ENCODE data around the gene CPD. TPM values are rescaled to one million over a fixed set of nuclear protein-coding genes. Genes with fewer than 3 reads are reported as not detected.

CPD gene
- total RNA-seq, 3 donors from 2014 or later (not counting 1 experiment from before 2014, with no cell fraction given) = 67.3 to 94.5 (median 85.9) TPM

DNA sequence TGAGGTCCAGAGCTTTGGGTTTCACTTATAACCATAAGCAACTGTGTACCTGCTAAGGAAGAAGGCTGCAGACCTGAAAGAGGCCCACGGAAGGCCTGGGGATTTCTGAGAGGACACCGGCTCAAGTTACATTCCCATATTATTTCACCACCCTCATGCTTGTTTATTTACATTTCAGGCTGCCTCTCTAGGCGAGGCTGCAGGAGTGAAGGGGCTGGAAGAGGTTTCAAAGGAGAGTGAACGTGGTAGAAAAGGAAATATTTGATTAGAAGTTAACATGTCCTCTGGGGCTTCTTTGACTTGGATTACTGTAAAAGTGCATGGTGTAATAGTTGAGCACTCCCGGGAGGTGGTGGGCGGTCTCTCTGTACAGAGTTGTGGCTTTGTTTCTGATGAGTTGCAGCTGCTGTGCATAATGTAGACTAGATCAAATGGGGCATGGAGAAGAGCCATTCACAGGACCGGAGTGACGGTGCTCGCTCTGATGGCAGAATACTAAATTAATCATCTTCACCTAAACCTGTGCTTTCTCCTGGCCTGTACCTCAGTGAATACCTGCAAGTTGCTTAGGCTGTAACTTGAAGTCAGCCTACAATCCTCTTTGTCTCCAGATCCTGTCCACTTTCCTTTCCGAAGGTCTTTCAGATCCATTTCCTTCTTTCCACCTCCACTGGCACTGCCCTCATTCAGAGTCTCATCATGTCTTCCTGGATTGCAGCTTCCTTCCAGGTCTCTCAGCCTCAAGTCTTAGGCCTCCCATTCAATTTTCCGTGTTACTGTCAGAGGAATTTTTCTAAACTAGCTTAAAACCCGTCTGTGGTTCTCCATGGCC is 1.9 kb upstream of the CPD start:
- intact Hi-C loops (cut with micrococcal nuclease) = loop anchor here (5.0 kb wide), 2 partner anchors 40 to 85 kb away; partner anchors contain the start of gene BLMH
- Histone ChIP-seq H3K9me3 (ENCODE audit: control insufficient read depth, insufficient read depth, low read length) (no peaks in the 10 kb centered on the region), H3K4me3 (ENCODE audit: low read length) (no peak overlapping the region), H3K36me3 (ENCODE audit: control insufficient read depth, insufficient read depth, low read length) (no peaks in the 10 kb centered on the region), H3K27ac (ENCODE audit: low read length) (no peak overlapping the region), H3K4me1 (ENCODE audit: control insufficient read depth, insufficient read depth, low read length) (peaks cover 21% of the 10 kb centered on the region), H3K27me3 (ENCODE audit: control insufficient read depth, insufficient read depth, low read length) (no peaks in the 10 kb centered on the region)
- ATAC-seq (no peak), DNase-seq (peak in 1 of 2 donors; percentile 23)
- peaks cover 0 to 6% of the 10 kb centered on the region in 2 donors for H3K27me3 Mint-ChIP-seq (ENCODE audit: low read depth in 2 of 2)
- no peaks in the 10 kb centered on the region for H3K36me3 Mint-ChIP-seq
- H3K27ac Mint-ChIP-seq = no peak overlapping the region
- no peak overlapping the region for H3K4me3 Mint-ChIP-seq
- WGBS (ENCODE audit: insufficient coverage) = 92% methylated on average over 12 of the region's 12 CpGs
- peaks cover 42 to 51% of the 10 kb centered on the region in 2 donors for H3K4me1 Mint-ChIP-seq
- H3K9me3 Mint-ChIP-seq = no peaks in the 10 kb centered on the region
- TF ChIP-seq, protein P1, sequence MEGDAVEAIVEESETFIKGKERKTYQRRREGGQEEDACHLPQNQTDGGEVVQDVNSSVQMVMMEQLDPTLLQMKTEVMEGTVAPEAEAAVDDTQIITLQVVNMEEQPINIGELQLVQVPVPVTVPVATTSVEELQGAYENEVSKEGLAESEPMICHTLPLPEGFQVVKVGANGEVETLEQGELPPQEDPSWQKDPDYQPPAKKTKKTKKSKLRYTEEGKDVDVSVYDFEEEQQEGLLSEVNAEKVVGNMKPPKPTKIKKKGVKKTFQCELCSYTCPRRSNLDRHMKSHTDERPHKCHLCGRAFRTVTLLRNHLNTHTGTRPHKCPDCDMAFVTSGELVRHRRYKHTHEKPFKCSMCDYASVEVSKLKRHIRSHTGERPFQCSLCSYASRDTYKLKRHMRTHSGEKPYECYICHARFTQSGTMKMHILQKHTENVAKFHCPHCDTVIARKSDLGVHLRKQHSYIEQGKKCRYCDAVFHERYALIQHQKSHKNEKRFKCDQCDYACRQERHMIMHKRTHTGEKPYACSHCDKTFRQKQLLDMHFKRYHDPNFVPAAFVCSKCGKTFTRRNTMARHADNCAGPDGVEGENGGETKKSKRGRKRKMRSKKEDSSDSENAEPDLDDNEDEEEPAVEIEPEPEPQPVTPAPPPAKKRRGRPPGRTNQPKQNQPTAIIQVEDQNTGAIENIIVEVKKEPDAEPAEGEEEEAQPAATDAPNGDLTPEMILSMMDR (IDR thresholded peaks at IDR 0.05) = no peak

- H3K4me1 Mint-ChIP-seq = peaks cover 48 to 55% of the 10 kb centered on the region in 2 donors
- Histone ChIP-seq H3K9me3 (ENCODE audit: control insufficient read depth, insufficient read depth, low read length) (no peaks in the 10 kb centered on the region), H3K27ac (ENCODE audit: low read length) (peak overlapping the region; percentile 81), H3K36me3 (ENCODE audit: control insufficient read depth, insufficient read depth, low read length) (no peaks in the 10 kb centered on the region), H3K4me3 (ENCODE audit: low read length) (peak overlapping the region; percentile 83), H3K4me1 (ENCODE audit: control insufficient read depth, insufficient read depth, low read length) (peaks cover 21% of the 10 kb centered on the region), H3K27me3 (ENCODE audit: control insufficient read depth, insufficient read depth, low read length) (no peaks in the 10 kb centered on the region)
- TF ChIP-seq, protein P1 (IDR thresholded peaks at IDR 0.05) = no peak
- H3K27ac Mint-ChIP-seq = peak overlapping the region; percentile 83 to 93
- no peak for ATAC-seq
- H3K27me3 Mint-ChIP-seq (ENCODE audit: low read depth in 2 of 2) = peaks cover 0 to 6% of the 10 kb centered on the region in 2 donors
- H3K9me3 Mint-ChIP-seq = no peaks in the 10 kb centered on the region
- no peaks in the 10 kb centered on the region for H3K36me3 Mint-ChIP-seq
- DNase-seq = no peak
- H3K4me3 Mint-ChIP-seq = peak overlapping the region; percentile 93
- intact Hi-C loops (cut with micrococcal nuclease) = loop anchor here (1.0 to 5.0 kb wide), 3 partner anchors 14 to 85 kb away; partner anchors contain the start of gene BLMH
- 62% methylated on average over 11 of the region's 11 CpGs for WGBS (ENCODE audit: insufficient coverage)
Observed at GRCh38 chr17:30377574-30378240, 1.0 kb upstream of the CPD start.

GRCh38 chr17:30378241-30378824 is 394 bp upstream of the CPD start:
- TF ChIP-seq, protein P1 (IDR thresholded peaks at IDR 0.05) = no peak
- peaks cover 0 to 6% of the 10 kb centered on the region in 2 donors for H3K27me3 Mint-ChIP-seq (ENCODE audit: low read depth in 2 of 2)
- H3K4me3 ChIP-seq (ENCODE audit: low read length) = peak overlapping the region; percentile 83
- H3K27ac ChIP-seq (ENCODE audit: low read length) = peak overlapping the region; percentile 81
- under 1% methylated on average over 31 of the region's 31 CpGs for WGBS (ENCODE audit: insufficient coverage)
- peak overlapping the region; percentile 83 to 93 for H3K27ac Mint-ChIP-seq
- no peaks in the 10 kb centered on the region for H3K9me3 ChIP-seq (ENCODE audit: control insufficient read depth, insufficient read depth, low read length)
- H3K36me3 ChIP-seq (ENCODE audit: control insufficient read depth, insufficient read depth, low read length) = no peaks in the 10 kb centered on the region
- H3K27me3 ChIP-seq (ENCODE audit: control insufficient read depth, insufficient read depth, low read length) = no peaks in the 10 kb centered on the region
- H3K4me3 Mint-ChIP-seq = peak overlapping the region; percentile 93
- peaks cover 21% of the 10 kb centered on the region for H3K4me1 ChIP-seq (ENCODE audit: control insufficient read depth, insufficient read depth, low read length)
- DNase-seq = peak; percentile 58 to 84
- intact Hi-C loops (cut with micrococcal nuclease) = loop anchor here (1.0 to 5.0 kb wide), 3 partner anchors 15 to 86 kb away; partner anchors contain the start of gene BLMH
- no peaks in the 10 kb centered on the region for H3K9me3 Mint-ChIP-seq
- H3K36me3 Mint-ChIP-seq = no peaks in the 10 kb centered on the region
- peaks cover 50 to 55% of the 10 kb centered on the region in 2 donors for H3K4me1 Mint-ChIP-seq
- ATAC-seq = peak; percentile 48 to 50 (median 49)
